Stimulated activated CD4-positive, alpha-beta T cell treated with anti-CD3 and anti-CD28 coated beads, TNF-alpha, amount 100 ng/mL, for 4 hours (primary cell): ENCODE measurements around the gene LMAN2L.

Experiments used
- DNase-seq, 3 experiments: peaks; one replicate each; pipeline ENCODE4 v3.0.0-alpha.2; 2020; ENCODE audit warnings: low read depth in 3 of 3

Gene LMAN2L

DNA sequence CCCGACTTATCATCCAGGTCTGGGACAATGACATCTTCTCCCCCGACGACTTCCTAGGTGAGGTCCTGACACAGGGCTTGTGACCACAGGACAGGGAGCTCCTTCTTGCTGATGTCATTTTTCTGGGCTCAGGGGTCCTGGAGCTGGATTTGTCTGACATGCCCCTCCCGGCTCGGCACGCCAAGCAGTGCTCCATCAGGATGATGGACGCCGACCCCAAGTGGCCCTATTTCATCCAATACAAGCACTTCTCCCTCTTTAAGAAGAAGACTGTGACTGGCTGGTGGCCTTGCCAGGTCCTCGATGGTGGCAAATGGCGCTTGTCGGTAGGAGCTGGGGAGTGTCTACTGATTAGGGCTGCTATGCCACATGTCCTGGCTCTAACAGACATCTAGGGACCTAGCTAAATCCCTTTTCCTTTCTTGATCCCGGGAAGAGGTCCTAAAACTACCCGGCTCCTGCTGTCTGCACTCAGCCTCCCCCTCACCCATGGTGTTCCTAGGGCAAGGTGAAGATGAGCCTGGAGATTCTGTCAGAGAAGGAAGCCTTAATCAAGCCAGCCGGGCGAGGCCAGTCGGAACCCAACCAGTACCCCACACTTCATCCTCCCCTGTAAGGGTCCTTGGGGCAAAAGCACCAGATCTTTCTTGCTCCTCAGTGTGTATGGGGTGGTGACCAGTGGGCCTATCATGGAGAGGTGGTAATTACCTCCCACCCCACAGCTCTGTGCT lies 36.7 kb downstream of the LMAN2L start:
- no peak for DNase-seq

DNA sequence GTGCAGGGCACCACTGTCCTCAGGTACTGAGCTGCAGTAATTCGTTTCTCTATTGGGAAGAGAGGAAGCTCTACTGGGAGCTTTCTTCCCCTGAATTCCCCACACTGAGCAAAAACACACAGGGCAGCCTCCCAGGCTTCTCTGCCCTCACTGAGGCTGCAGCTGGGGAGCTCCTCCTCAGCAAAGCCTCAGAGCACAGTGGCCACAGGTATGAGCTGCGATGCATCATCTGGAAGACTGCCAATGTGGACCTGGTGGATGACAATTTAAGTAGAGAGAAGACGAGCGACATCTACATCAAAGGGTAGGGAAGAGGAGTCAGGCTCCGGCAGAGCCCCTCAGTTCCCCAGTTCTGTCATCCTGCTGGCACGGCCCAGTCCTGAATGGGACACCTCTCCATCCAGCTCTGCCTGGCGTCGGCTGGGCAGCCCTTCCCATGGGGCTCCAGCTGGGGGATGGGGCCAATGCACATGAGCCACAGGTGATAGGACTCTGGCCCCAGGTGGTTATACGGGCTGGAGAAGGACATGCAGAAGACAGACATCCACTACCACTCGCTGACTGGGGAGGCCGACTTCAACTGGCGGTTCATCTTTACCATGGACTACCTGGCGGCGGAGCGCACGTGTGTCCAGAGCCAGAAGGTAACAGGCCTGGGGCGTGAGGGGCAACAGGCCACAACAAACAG lies 37.6 kb downstream of the LMAN2L start:
- DNase-seq: no peak

DNA sequence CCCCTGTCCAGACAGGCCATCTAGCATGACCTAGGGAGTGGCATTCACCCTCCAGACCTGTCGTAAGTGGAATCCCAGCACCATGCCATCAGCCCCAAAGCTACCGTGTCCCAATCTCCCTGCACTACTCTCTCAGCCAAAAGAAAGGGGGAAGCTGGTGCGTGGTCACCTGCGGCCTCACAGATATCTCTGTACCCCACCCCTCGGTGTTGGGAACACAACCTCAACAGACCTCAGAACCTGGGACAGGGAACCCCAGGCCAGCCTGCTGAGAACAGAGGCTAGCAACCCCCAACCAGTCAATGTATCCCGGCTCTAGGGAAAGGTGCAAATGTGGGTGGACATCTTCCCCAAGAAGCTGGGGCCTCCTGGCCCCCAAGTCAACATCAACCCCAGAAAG lies 38.2 kb downstream of the LMAN2L start:
- DNase-seq: no peak

DNA sequence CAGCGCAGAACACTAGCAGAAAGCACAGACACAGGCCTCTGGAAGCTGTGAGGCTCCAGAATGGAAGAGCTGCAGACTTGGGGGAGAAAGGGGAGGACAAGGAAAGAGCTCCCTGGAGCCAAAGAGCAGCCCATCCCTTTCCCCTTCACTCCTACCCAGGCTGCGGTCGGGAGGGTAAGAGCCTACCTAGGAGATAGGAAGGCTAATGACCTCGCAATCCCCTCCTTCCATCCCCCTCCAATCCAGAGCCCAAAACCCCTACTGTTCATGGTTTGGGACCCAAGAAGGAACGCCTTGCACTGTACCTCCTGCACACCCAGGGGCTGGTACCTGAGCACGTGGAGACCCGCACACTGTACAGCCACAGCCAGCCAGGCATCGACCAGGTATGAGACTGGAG lies 39.8 kb downstream of the LMAN2L start:
- no peak for DNase-seq

DNA sequence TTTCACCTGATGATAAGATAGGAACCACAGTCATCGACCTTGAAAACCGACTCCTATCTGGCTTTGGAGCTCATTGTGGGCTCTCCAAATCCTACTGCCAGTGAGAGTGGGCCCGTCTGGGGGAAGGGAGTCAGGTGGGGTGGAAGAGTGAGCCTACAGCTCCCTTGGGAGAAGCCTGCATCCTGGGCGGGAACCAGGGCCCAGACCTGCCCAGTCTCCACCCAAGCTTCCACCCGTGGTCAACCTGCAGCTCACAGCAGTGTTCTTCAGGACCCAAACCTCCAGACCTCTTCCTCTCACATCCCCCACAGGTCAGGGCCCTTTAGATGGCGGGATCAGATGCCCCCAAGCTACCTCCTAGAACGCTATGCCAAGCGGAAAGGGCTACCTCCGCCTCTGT lies 40.2 kb downstream of the LMAN2L start:
- no peak for DNase-seq

DNA sequence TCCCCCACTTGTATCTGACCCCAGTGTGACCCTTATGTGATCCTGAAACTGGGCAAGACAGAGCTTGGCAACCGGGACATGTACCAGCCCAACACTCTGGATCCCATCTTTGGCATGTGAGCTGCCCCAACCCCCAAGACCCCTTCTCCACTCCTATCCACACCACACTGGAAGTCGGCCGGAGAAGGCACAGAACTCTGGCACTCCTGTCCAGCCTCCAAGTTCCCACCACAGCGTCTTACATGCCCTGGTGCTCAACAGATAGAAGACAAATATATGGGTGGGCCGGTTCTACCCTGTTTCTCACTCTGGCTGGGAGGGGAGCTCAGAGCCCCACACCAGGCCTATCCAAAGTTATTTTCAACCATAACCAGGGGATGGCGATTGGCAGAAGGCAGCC lies 40.8 kb downstream of the LMAN2L start:
- DNase-seq: no peak

DNA sequence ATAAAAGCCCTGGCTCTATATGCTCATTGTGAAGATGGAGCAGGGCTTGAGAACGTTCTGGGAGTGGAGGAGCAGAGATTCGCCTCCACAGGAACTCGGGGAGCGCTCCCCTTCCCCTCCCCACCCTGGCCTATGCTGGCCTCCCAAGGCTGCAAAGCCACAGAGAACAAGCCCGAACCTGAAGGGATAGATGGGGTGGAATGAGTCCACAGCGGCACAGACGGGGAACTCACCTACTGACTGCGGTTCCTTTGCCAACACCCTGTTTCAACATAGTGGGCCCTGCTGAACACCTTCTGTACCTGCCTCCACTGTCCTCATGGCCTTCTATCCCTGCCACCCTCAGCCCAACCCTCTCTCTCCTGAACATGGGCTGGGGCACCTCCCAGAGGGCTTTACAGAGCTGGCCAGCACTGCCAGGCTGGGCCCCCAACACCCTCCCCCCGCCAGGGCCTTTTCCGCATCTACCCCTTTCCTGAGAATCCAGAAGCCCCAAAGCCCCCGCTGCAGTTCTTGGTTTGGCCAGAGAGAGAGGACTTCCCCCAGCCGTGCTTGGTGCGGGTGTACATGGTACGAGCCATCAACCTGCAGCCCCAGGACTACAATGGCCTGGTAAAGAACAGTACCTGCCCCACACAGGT lies 41.5 kb downstream of the LMAN2L start:
- no peak for DNase-seq

DNA sequence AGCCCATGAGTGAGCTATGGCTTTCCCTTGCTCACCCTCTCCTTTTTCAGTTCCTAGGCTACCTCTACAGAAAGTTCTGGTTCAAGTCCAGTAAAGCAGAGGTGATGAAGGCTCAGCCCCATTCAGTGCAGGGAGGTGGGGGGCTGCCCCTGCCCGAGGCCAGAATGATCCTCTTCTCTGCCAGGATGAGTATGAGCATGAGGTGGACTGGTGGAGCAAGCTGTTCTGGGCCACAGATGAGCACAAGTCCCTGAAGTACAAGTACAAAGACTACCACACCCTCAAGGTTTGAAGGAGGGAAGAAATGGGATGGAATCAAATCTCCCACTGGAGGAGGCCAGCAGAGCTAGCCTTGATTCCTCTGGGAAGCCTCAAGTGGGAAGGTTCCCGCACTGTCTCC lies 42.4 kb downstream of the LMAN2L start:
- no peak for DNase-seq

DNA sequence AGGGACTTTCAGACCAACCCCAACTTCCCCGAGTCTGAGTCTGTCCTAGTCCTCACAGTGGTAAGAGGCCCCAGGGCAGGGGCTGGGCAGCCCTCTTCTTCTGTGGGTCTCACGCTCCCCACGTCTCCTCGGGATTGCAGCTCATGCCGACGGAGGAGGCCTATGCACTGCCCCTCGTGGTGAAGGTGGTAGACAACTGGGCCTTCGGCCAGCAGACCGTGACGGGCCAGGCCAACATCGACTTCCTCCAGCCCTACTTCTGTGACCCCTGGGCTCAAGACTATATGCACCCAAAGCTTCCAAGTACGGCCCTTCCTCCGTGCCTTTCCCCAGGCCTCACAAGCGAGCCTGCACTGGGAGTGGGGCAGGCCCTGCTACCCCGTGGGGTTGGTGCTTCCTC lies 44.3 kb downstream of the LMAN2L start:
- no peak for DNase-seq

DNA sequence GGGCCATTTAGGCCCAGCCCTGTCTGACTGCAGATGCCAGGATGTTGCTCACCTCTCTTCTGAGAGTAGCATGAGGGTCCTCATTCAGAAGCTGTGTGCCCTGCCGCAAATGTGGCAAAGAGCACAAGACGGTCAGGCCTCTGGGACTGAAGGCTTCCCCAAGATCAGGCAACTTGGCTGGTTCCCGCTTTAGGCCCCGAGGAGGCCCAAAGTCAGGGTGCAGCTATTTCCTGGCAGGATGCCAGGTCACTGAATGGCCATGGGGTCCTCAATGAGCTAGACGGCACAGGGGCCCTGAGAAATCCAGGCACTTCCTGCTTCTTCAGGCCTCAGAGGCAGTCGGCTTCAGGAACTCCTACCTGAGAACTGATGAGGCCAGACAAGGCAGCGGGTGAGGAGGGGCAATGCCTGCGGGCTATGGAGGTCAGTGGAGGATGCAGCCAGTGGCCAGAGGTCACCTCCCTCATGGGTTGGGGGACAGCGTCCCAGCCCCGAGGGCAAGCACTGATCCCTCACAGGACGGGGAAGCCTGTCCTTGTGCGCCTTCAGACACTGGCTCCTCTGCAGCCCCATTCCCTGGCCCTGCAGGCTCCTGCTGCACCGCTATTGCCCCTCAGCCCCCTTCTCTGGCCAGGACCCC lies 44.9 kb downstream of the LMAN2L start:
- no peak for DNase-seq

DNA sequence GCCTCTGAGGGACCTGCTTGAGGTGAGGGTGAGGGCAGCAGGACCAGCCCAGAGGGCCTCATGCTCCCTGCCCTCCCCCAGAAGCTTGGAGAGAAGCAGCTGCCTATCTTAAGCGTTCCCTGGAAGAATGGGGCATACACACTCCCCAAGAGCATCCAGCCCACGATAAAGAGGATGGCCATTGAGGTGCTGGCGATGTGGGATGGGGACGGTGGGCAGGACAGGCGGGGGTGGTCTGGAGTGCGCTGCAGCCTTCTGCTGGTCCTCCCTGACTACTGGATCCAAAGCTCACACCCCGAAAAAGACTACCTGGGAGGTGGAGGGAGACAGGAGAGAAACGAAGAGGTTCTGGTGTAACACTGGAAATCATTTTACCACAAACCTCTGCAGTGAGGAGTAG lies 45.6 kb downstream of the LMAN2L start:
- DNase-seq: no peak

DNA sequence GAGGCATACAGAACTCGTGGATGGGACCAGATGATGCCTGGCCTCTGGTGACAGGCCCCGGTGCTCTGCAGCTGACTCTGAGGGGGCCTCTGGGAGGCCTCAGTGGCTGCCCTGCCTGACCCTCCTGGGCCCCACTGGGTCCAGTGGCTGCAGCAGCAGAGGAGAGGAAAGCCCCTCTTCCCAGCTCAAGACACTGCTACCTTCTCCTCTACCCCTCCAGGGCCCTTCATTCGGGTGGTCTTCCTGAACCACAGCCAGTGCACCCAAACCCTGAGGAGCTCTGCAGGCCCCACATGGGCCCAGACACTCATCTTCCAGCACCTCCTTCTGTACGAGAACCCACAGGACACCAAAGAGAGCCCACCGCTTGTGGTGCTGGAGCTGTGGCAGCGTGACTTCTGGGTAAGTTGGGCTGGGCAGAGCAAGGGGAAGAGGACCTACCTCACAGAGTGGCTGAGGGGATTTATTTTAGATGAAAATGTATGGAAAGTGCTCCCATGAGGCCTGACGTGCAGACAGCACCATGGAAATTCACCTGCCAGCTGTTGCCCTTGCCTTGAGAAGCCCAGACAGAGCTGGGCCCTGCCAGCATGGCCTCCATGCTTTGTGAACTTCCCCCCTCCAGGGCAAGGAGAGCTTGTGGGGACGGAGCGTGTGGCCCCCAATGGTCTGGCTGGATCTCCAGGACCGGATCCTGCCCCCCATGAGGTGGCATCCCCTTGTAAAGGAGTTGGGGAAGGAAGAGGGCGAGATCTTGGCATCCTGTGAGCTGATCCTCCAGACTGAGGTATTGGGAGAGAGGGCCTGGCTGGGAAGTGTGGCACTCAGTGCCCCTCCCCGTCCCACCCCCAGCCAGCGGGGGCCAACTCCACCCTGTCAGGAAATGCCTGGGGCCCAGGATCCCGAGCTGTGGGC lies 46.3 kb downstream of the LMAN2L start:
- DNase-seq: no peak

DNA sequence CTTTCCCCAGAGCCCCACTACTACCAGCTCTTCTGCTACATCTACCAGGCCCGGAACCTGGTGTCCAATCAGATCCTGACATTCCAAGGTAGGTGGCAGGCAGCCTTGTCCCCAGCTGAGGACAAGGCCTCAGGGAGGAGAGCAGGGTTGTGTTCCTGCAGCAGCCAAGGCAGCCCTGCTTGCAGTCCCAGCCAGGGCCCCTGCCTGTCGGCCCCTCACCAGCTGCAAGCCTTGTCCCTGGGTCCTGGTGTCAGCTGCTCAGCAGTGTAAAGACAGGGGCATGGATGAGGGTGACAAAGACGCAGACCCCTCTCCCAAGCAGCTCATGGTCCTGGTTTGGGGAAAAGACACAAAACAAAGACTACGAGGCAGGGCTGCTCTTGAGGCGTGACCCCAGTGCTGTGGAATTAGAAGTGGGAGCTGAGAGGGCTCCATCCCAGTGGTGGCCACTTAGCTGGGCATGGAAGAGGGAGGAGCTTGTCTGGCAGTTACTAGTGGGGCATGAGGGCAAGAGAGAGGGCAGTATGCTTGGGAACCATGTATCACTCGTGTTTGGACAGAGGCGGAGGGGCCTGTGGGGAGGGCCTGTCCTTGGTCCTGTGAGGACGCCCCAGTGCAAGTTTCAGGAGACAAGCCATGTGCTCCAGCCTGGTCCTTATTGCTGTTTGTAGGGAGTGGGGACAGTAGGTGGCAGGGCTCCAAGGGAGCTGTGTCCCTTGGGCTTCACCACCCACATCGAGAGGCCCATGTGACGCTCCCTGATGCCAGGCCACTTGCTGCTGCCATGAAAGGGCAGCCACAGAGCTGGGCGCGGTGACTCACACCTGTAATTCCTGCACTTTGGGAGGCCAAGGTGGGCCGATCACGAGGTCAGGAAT lies 47.5 kb downstream of the LMAN2L start:
- no peak for DNase-seq

DNA sequence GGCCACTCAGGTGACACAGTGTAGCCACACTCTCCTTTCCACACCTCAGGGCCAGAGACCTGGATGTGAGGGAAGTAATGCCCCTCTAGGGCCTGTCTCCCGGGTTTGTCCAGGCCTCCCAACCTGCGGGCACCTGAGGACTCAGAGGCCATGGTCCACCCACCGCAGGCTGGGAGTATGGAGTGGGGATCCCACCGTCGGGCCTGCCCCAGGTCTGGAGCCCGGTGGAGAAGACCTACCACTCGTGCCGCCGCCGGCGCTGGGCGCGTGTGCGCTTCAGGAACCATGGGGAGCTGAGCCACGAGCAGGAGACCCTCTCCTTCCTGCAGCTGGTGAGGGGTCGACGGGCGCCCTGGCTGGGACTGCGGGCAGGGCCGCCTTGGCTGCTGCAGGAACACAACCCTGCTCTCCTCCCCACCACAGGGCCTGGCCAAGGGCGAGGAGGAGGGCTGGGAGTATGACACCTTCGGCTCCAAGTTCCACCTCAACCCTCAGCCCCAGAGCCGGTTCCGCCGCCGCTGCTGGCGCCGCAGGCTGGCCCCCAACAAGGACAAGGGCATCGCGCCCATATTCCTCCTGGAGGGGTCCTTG lies 48.7 kb downstream of the LMAN2L start:
- no peak for DNase-seq

DNA sequence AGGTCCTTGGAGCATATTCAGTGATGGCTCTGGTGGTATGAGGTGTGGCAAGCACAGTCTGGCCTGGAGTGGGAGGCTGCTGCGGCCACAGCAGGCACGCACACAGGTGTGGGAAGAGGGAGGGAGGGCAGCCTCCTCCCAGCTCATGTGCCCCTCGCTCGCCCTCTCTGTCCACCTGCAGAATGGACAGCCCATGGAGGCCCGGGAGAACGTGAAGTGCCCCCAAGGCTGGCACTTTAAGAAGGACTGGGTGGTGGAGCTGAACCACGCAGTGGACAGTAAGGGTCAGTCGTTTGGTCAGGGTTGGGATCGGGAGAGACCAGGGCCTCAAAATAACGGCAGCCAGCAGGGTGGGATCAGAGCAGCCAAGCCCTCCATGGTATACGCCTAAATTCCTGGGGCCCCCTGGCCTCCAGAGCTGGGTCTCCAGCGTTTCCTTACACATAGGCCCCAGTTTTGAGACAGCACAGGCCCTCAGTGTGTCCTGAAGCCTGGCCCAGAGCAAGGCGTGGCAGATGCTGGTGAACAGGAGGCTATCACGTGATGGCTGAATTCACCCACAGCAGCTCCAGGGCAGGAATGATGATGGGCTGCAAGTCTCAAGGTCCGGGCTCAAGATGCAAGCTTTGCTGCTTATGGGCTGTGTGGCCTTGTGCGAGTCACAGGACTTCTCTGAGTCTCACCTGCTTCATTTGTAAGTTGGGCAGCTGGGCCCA lies 49.4 kb downstream of the LMAN2L start:
- DNase-seq: no peak

DNA sequence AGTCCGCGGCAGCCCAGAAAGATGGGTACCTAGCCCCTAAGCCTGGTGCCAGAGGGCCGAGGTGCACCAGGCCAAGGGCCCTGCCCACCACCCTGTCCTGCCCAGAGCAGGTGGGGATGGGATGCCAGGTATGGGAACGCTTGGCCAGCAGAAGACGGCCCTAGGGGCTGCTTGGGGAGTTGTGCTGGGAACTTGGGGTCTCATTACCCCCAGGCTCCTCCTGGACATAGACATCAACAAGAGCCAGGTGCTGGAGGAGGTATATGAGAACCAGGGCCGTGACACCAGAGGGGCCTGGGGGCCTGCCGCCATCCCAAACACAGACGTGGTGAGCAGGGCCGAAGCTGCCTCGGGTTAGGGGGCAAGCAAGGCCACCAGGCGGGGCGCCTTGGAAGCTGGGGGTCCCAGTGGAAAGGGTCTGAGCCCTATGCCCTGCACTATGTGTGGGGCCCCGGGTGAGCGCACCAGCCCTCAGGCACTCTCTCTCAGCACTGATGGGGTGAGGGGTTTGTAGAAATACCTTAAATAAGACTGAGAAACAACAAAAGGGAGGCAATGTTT lies 50.4 kb downstream of the LMAN2L start:
- no peak for DNase-seq

DNA sequence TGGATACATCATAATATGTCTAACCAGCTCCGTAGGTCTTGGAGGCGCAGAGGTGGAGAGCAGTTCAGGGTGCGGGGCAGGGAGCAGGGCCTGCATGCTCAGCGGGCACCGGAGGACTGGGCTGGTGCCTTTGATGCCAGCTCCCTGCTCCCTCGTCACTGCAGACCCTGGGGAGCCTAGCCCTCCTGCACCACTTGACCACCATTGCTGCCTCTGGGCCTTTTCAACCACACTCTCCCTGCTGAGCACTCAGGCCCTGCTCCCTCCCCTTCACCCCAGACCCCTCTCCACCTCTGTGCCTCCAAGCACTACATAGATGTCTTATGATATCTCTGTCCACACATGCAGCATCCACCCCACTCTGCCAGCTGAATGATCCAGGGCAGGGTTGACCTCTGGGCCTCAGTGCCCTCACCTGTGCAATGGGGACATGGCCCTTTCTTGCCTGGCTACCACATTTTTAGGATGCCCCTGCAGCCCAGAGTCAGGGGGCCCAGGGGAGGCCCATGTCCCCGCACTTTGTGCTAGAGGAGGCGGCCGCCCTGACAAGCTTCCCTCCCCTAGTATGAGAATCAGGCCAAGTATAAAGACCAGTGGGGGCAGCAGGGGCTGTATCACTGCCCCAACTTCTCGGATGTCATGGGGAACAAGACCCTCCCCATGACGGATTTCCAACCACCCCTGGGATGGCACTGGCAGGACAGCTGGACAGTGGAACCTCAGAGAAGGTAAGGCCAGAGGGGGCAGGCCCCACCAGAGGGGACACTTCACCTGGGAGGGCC lies 51.0 kb downstream of the LMAN2L start:
- DNase-seq: no peak
